Measurements from ENCODE around the gene IFNA5.

The IFNA5 gene

GRCh38 chr9:21289848-21290247, 15.3 kb downstream of the IFNA5 start:
- DNase-seq = no peak

GRCh38 chr9:21287280-21287679, 17.8 kb downstream of the IFNA5 start:
- no peak for DNase-seq

- DNase-seq = no peak
Measured at GRCh38 chr9:21286659-21287058, 18.5 kb downstream of the IFNA5 start.

- DNase-seq = no peak
Measured at GRCh38 chr9:21286099-21286498, 19.0 kb downstream of the IFNA5 start.

- no peak for DNase-seq
Measured at GRCh38 chr9:21281275-21281674, 23.8 kb downstream of the IFNA5 start.

GRCh38 chr9:21268347-21268657, 36.8 kb downstream of the IFNA5 start:
- DNase-seq = no peak

GRCh38 chr9:21267485-21268346, 37.4 kb downstream of the IFNA5 start:
- no peak for DNase-seq

GRCh38 chr9:21266733-21267484, 38.2 kb downstream of the IFNA5 start:
- DNase-seq = no peak

- no peak for DNase-seq
Measured at GRCh38 chr9:21265421-21266189, 39.5 kb downstream of the IFNA5 start.

- no peak for DNase-seq
Measured at GRCh38 chr9:21255538-21256212, 49.4 kb downstream of the IFNA5 start.
